Keratinocyte (primary cell): ENCODE data around the gene C10orf90. TPM values are rescaled to one million over a fixed set of nuclear protein-coding genes. Genes with fewer than 3 reads are reported as not detected.

ENCODE experiments used
- DNase-seq: peaks from one replicate; pipeline ENCODE4 v3.0.0-alpha.2; 2011; ENCODE audit warnings: low read depth, missing footprints, low spot score
- FAIRE-seq: peaks from 2 replicates; lab custom pipeline; 2011; peaks lifted over from hg19 to GRCh38; lab: Jason Lieb, UNC
- H2AFZ ChIP-seq: 2 replicates; pipeline ENCODE4 v1.6.0; 2012; ENCODE audit warnings: low read length, control low read depth, inconsistent platforms; ENCODE audit not compliant: control insufficient read depth
- H3K27ac ChIP-seq: 2 replicates; pipeline ENCODE4 v1.5.1; 2011; ENCODE audit warnings: low read length; ENCODE audit not compliant: control insufficient read depth, insufficient read depth
- H3K27me3 ChIP-seq: 3 replicates; pipeline ENCODE4 v1.6.0; 2011; ENCODE audit warnings: low read length; ENCODE audit not compliant: control insufficient read depth, insufficient read depth; ENCODE audit errors: extremely low read depth
- H3K36me3 ChIP-seq, 2 experiments: 2 replicates in 1 of 2; 3 replicates in 1 of 2; pipeline ENCODE4 v1.5.1; 2011; ENCODE audit warnings: low read length in 2 of 2, mild to moderate bottlenecking in 1 of 2; ENCODE audit not compliant: control insufficient read depth in 2 of 2, insufficient read depth in 2 of 2; ENCODE audit errors: extremely low read depth in 1 of 2
- H3K4me1 ChIP-seq: 3 replicates; pipeline ENCODE4 v1.5.1; 2011; ENCODE audit warnings: low read length; ENCODE audit not compliant: control insufficient read depth, insufficient read depth; ENCODE audit errors: extremely low read depth
- H3K4me2 ChIP-seq: 3 replicates; pipeline ENCODE4 v1.6.0; 2011; ENCODE audit warnings: low read depth, low read length; ENCODE audit not compliant: control insufficient read depth, insufficient read depth; ENCODE audit errors: extremely low read depth
- H3K4me3 ChIP-seq, 3 experiments: fragments of 200-600 bp in 1 of 3; sonication (generic) in 1 of 3; 2 replicates in 2 of 3; 3 replicates in 1 of 3; pipeline ENCODE4 v1.5.1; 2011 to 2016; ENCODE audit warnings: low read length in 3 of 3, mild to moderate bottlenecking in 3 of 3, control low read depth in 2 of 3, inconsistent platforms in 1 of 3, low read depth in 1 of 3, mixed read lengths in 1 of 3, mixed run types in 1 of 3, moderate library complexity in 1 of 3; ENCODE audit not compliant: control insufficient read depth in 2 of 3, insufficient read depth in 2 of 3; ENCODE audit errors: extremely low read depth in 1 of 3
- H3K79me2 ChIP-seq: 2 replicates; pipeline ENCODE4 v1.6.0; 2012; ENCODE audit warnings: low read length; ENCODE audit not compliant: control insufficient read depth, insufficient read depth
- H3K9ac ChIP-seq: 3 replicates; pipeline ENCODE4 v1.6.0; 2011; ENCODE audit warnings: low read length; ENCODE audit not compliant: control insufficient read depth, insufficient read depth; ENCODE audit errors: extremely low read depth
- H3K9me1 ChIP-seq: 3 replicates; pipeline ENCODE4 v1.6.0; 2011; ENCODE audit warnings: low read length; ENCODE audit not compliant: control insufficient read depth, insufficient read depth; ENCODE audit errors: extremely low read depth
- H3K9me3 ChIP-seq: 2 replicates; pipeline ENCODE4 v1.5.1; 2012; ENCODE audit warnings: low read depth, low read length; ENCODE audit not compliant: control insufficient read depth
- H4K20me1 ChIP-seq: 3 replicates; pipeline ENCODE4 v1.6.0; 2011; ENCODE audit warnings: low read length; ENCODE audit not compliant: control insufficient read depth, insufficient read depth; ENCODE audit errors: extremely low read depth
- EZH2 ChIP-seq: IDR thresholded peaks from one replicate; pipeline ENCODE4 v1.6.1; 2012; ENCODE audit warnings: inconsistent platforms, mild to moderate bottlenecking, low read length, moderate library complexity
- dilution Hi-C: fragments of 300-500 bp; cut with MboI; formaldehyde crosslinking; loops from one replicate; pipeline ENCODE4 v1.7.0; 2020; ENCODE audit warnings: low sequenced_read_pairs; ENCODE audit not compliant: extremely low pct_ligation_motif_present
- polyA plus RNA-seq, 5 experiments: library from polyadenylated mRNA; depleted of rRNA in 3 of 5; stranded (reverse) in 3 of 5; stranded (forward) in 1 of 5; unstranded in 1 of 5; fragments of >200 nt; gene quantifications; 1 replicate in 1 of 5; 2 replicates in 3 of 5; 3 replicates in 1 of 5; pipeline versions ENCODE4 v1.2.1 to v1.2.3, GENCODE V29; 2011 to 2012; ENCODE audit warnings: missing spikeins in 2 of 5, low read depth in 1 of 5, low replicate concordance in 1 of 5
- TF ChIP-seq, protein P1 (sequence below), 3 experiments: IDR thresholded peaks in 1 of 3; conservative IDR thresholded peaks in 1 of 3; optimal IDR thresholded peaks in 1 of 3; 2 replicates in 2 of 3; 3 replicates in 1 of 3; pipeline versions ENCODE3 to v1.5.1; 2011; ENCODE audit warnings: low read length in 3 of 3, mild to moderate bottlenecking in 3 of 3, moderate library complexity in 2 of 3, control low read depth in 1 of 3, inconsistent platforms in 1 of 3; ENCODE audit not compliant: insufficient read depth in 2 of 3; ENCODE audit errors: extremely low read depth in 1 of 3

The C10orf90 gene
- polyA plus RNA-seq, 1 donor (not counting 4 experiments of a cell fraction or from before 2014, with no cell fraction given), result not detected

DNA sequence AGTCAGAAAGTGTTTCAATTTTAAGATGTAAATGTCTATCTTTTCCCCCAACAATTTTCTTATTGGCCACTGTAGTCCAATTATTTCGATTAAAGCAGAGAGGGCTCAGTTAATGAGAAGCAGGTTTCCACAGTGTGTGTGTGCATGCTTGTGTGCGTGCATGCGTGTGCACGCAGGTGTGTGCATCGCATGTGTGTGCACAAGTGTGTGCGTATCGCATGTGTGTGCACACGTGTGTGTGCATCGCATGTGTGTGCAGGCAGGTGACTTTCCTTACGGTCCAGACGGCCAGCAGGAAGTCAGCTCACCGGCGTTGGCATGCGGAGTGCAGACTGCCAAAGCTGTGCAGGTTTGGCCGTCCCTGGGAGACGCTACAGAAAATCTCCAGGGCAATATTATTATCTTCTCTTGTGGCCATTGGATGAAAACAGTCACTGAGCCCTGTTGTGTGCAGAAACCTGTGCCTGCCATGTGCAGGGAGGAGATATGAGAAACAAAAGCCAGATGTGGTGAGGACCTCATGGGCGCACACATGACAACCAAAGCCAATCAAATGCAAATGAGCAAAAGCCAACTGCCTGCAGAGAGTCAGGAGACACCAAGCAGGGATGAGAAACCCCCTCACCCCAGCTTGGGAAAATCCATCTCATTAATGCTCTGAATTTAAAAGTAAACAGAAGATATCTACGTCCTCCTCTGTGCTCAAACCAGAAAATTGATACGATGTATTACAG is 70.4 kb downstream of the C10orf90 start:
- no peaks in the 10 kb centered on the region for H3K9me3 ChIP-seq
- no peaks in the 10 kb centered on the region for H4K20me1 ChIP-seq
- H3K9ac ChIP-seq, result no peak overlapping the region
- no peak overlapping the region for H2AFZ ChIP-seq
- no peaks in the 10 kb centered on the region for H3K27me3 ChIP-seq
- no peak overlapping the region for H3K27ac ChIP-seq
- dilution Hi-C loops, result no loop called here
- TF ChIP-seq EZH2, result no peak
- TF ChIP-seq, protein P1, sequence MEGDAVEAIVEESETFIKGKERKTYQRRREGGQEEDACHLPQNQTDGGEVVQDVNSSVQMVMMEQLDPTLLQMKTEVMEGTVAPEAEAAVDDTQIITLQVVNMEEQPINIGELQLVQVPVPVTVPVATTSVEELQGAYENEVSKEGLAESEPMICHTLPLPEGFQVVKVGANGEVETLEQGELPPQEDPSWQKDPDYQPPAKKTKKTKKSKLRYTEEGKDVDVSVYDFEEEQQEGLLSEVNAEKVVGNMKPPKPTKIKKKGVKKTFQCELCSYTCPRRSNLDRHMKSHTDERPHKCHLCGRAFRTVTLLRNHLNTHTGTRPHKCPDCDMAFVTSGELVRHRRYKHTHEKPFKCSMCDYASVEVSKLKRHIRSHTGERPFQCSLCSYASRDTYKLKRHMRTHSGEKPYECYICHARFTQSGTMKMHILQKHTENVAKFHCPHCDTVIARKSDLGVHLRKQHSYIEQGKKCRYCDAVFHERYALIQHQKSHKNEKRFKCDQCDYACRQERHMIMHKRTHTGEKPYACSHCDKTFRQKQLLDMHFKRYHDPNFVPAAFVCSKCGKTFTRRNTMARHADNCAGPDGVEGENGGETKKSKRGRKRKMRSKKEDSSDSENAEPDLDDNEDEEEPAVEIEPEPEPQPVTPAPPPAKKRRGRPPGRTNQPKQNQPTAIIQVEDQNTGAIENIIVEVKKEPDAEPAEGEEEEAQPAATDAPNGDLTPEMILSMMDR (optimal IDR thresholded peaks at IDR 0.05 in 1 of 3, IDR thresholded peaks at IDR 0.05 in 1 of 3, conservative IDR thresholded peaks at IDR 0.05 in 1 of 3; ENCODE audit: extremely low read depth in 1 of 3, insufficient read depth in 2 of 3, low read length in 3 of 3), result no peak
- no peak overlapping the region for H3K4me2 ChIP-seq
- FAIRE-seq (no peak), DNase-seq (no peak)
- no peaks in the 10 kb centered on the region for H3K4me1 ChIP-seq
- H3K36me3 ChIP-seq, result no peaks in the 10 kb centered on the region
- H3K9me1 ChIP-seq, result no peaks in the 10 kb centered on the region
- no peak overlapping the region for H3K4me3 ChIP-seq
- no peaks in the 10 kb centered on the region for H3K79me2 ChIP-seq

DNA sequence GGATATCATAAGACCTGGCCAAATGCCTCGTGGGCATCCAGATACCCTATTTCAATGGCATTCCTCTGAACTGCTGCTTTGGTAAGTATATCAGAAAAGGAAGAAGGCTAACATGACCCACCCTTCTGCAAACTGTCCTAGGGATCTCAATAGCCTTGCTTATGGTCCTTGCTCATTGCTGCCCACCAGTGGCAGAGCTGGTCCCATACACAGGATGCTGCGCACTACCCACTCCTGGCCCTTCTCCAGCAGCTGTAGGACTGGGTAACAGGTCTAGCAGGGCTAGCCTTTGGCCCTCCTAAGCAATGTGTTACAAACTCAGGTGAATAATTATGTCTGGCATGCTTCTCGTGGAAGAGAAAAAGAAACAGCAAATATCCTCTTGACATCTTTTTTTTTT is 72.5 kb downstream of the C10orf90 start:
- Histone ChIP-seq H3K27me3 (no peaks in the 10 kb centered on the region), H3K79me2 (no peaks in the 10 kb centered on the region), H3K9me1 (no peaks in the 10 kb centered on the region), H3K27ac (no peak overlapping the region), H3K36me3 (no peaks in the 10 kb centered on the region), H2AFZ (no peak overlapping the region), H3K9me3 (no peaks in the 10 kb centered on the region), H3K4me3 (no peak overlapping the region), H3K4me2 (no peak overlapping the region), H4K20me1 (no peaks in the 10 kb centered on the region), H3K9ac (no peak overlapping the region), H3K4me1 (no peaks in the 10 kb centered on the region)
- FAIRE-seq (no peak), DNase-seq (no peak)
- dilution Hi-C loops, result no loop called here
- TF ChIP-seq, protein P1 (optimal IDR thresholded peaks at IDR 0.05 in 1 of 3, IDR thresholded peaks at IDR 0.05 in 1 of 3, conservative IDR thresholded peaks at IDR 0.05 in 1 of 3; ENCODE audit: extremely low read depth in 1 of 3, insufficient read depth in 2 of 3, low read length in 3 of 3), result peak; percentile 56 to 75 (median 72)
- no peak for TF ChIP-seq EZH2
